WTC11 (cell line): ENCODE data around the gene CNOT3.

ENCODE experiments used
- ATF6 ChIP-seq: sonication (generic); formaldehyde crosslinking; IDR thresholded peaks from 2 replicates; pipeline ENCODE4 v1.8.1; 2023; ENCODE audit warnings: mild to moderate bottlenecking, missing genetic modification reagents
- CTCF ChIP-seq: fragments of 200-600 bp; IDR thresholded peaks from 2 replicates; pipeline ENCODE4 v1.8.0; 2022; ENCODE audit warnings: antibody characterized with exemption
- ETV6 ChIP-seq: sonication (generic); formaldehyde crosslinking; IDR thresholded peaks from 2 replicates; pipeline ENCODE4 v1.8.1; 2022; ENCODE audit warnings: mild to moderate bottlenecking, missing genetic modification reagents
- FOXP1 ChIP-seq: sonication (generic); formaldehyde crosslinking; IDR thresholded peaks from 2 replicates; pipeline ENCODE4 v1.8.0; 2022; ENCODE audit warnings: missing genetic modification reagents, mild to moderate bottlenecking, moderate library complexity, borderline replicate concordance
- SP1 ChIP-seq: sonication (generic); formaldehyde crosslinking; conservative IDR thresholded peaks from 2 replicates; pipeline ENCODE4 v1.8.1; 2022; ENCODE audit warnings: missing genetic modification reagents
- ZNF671 ChIP-seq: fragments of 250-450 bp; sonication (Bioruptor Pico); IDR thresholded peaks from 2 replicates; pipeline ENCODE4 v1.8.0; 2021; ENCODE audit warnings: mild to moderate bottlenecking

GRCh38 chr19:54160854-54161253 lies 23.3 kb downstream of the CNOT3 start:
- TF ChIP-seq FOXP1 (CRISPR knock-in tag), result no peak
- no peak for TF ChIP-seq ETV6 (CRISPR knock-in tag)
- no peak for TF ChIP-seq ZNF671 (CRISPR knock-in tag)
- no peak for TF ChIP-seq SP1 (CRISPR knock-in tag)
- no peak for TF ChIP-seq ATF6 (CRISPR knock-in tag)
- no peak for TF ChIP-seq CTCF
